HepG2 (cell line): ENCODE measurements around the gene CCBE1.

Experiments
- CTCF ChIP-seq: sonication (generic); formaldehyde crosslinking; IDR thresholded peaks from 2 replicates; pipeline ENCODE4 v1.5.0; 2020; ENCODE audit warnings: mild to moderate bottlenecking, missing genetic modification reagents, moderate library complexity
- FOXM1 ChIP-seq: sonication (generic); formaldehyde crosslinking; IDR thresholded peaks from 2 replicates; pipeline ENCODE4 v1.5.0; 2020; ENCODE audit warnings: missing genetic modification reagents
- HDAC2 ChIP-seq: sonication (generic); formaldehyde crosslinking; IDR thresholded peaks from 2 replicates; pipeline ENCODE4 v1.4.0; 2020; ENCODE audit warnings: missing genetic modification reagents
- MIER2 ChIP-seq: IDR thresholded peaks from 2 replicates; pipeline ENCODE4 v1.6.1; 2016; ENCODE audit warnings: missing biosample characterization, missing genetic modification reagents
- RAD21 ChIP-seq: fragments of 450-650 bp; formaldehyde crosslinking; IDR thresholded peaks from 2 replicates; pipeline ENCODE4 v1.5.0; 2020; ENCODE audit warnings: mild to moderate bottlenecking
- RNF219 ChIP-seq: sonication (generic); formaldehyde crosslinking; IDR thresholded peaks from 2 replicates; pipeline ENCODE4 v1.5.0; 2020; ENCODE audit warnings: mild to moderate bottlenecking, missing genetic modification reagents
- SMC3 ChIP-seq: IDR thresholded peaks from 2 replicates; pipeline ENCODE4 v1.6.1; 2011; ENCODE audit warnings: low read length, improper control_type of control experiment
- SP2 ChIP-seq: sonication (generic); formaldehyde crosslinking; IDR thresholded peaks from 2 replicates; pipeline ENCODE4 v1.5.1; 2020; ENCODE audit warnings: mild to moderate bottlenecking, missing genetic modification reagents
- THRA ChIP-seq: sonication (generic); formaldehyde crosslinking; IDR thresholded peaks from 2 replicates; pipeline ENCODE4 v1.4.0; 2020; ENCODE audit warnings: missing genetic modification reagents, borderline replicate concordance
- ZNF224 ChIP-seq: sonication (generic); formaldehyde crosslinking; IDR thresholded peaks from 2 replicates; pipeline ENCODE4 v1.5.0; 2020; ENCODE audit warnings: mild to moderate bottlenecking, missing genetic modification reagents
- ZNF558 ChIP-seq: sonication (generic); formaldehyde crosslinking; IDR thresholded peaks from 2 replicates; pipeline ENCODE4 v1.9.0; 2022; ENCODE audit warnings: mild to moderate bottlenecking, missing genetic modification reagents, borderline replicate concordance
- ZNF670 ChIP-seq: sonication (generic); formaldehyde crosslinking; IDR thresholded peaks from 2 replicates; pipeline ENCODE4 v1.8.0; 2022; ENCODE audit warnings: mild to moderate bottlenecking, missing genetic modification reagents, borderline replicate concordance
- ZNF839 ChIP-seq: sonication (generic); formaldehyde crosslinking; IDR thresholded peaks from 2 replicates; pipeline ENCODE4 v1.4.0; 2020; ENCODE audit warnings: missing genetic modification reagents, mild to moderate bottlenecking, borderline replicate concordance

- TF ChIP-seq HDAC2 (CRISPR knock-in tag) (no peak), THRA (no peak), SMC3 (no peak), CTCF (no peak), ZNF224 (CRISPR knock-in tag) (no peak), ZNF670 (CRISPR knock-in tag) (no peak), MIER2 (CRISPR knock-in tag) (no peak), SP2 (CRISPR knock-in tag) (no peak), RNF219 (CRISPR knock-in tag) (no peak), RAD21 (CRISPR knock-in tag) (no peak), ZNF839 (CRISPR knock-in tag) (no peak), FOXM1 (no peak), ZNF558 (no peak)
Measured at GRCh38 chr18:59381949-59382348, 315.3 kb downstream of the CCBE1 start.
